HG02763 (cell line): ENCODE data around the gene RARG.
"Not testable (repeated sequence)": the region's sequence is repeated elsewhere in the genome, so short reads cannot be mapped to it uniquely, and the experiment has no call there.

Experiments
- ATAC-seq: cut with Tn5 transposase; IDR thresholded peaks from one replicate; pipeline ENCODE4 v1.9.1; 2021; ENCODE audit warnings: mild to moderate bottlenecking, moderate library complexity; ENCODE audit not compliant: unreplicated experiment

The RARG gene

DNA sequence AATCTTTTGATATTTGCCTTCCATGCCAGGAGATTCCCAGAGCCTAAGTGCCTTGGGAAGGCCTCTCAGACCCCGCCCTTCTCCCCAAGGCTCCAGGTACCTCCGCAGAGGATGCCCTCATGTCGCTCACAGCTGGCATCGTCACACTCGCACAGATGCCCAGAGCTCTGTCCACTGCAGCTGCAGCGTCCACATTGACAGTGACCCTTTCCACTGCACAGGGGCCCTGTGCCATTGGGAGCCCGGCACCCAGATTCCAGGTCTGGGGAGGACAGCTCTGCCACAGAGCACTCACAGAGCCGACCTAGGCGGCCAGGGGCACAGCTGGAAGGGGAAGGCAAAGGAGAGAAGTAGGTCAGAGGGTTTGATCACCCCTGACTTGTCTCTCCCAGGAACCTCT lies 39.0 kb downstream of the RARG start:
- no peak for ATAC-seq

DNA sequence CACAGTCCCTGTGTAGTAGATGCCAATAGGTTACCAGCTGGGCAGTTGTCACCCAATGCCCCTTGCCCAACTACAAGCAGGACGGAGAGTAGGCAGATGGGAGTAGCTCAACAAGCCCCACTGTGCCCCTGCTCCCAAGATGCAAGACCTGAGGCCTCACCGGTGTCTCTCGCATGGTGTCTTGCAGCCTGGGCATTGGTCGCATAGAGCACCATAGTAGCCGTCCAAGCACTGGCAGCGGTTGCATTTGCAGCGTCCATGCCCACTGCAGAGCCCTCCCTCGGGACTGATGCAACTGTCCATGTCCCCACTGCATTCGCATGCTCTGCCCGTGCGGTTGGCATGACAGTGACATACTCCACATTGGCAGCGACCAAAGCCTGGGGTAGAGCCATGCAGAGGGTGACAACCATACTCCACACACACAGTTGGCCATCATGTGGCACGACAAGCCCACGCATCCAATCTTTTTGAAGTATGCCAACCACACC lies 39.4 kb downstream of the RARG start:
- ATAC-seq = no peak

DNA sequence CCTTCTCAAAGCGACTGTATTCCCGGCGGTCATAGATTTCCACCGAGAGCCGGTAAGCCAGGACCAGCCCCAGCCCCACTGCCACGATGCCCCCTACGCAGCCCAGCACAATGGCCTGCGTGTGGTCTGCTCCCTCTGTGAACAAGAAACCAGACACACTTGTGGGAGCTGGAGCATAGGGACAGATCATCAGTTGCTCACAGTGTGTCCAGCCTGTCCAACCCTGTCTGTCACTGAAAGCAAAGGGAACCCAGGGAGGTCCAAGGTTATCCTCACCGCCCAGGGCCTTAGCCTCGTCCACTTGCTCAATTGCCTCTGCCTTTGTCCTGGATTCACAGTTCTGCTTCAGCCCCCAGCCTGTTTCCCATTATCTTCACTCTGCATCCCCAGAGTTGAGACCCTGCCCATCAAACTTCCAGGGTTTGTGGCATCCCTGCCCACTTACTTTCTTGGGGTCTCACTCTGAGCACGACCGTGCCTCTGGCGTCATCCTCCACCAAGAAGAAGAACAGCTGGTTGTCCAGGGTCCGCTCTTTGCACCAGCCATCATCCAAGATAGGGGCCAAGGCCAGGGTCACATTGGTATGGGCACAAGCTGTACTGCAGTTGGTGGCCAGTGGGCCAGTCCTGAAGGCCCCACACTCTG lies 40.0 kb downstream of the RARG start:
- no peak for ATAC-seq

DNA sequence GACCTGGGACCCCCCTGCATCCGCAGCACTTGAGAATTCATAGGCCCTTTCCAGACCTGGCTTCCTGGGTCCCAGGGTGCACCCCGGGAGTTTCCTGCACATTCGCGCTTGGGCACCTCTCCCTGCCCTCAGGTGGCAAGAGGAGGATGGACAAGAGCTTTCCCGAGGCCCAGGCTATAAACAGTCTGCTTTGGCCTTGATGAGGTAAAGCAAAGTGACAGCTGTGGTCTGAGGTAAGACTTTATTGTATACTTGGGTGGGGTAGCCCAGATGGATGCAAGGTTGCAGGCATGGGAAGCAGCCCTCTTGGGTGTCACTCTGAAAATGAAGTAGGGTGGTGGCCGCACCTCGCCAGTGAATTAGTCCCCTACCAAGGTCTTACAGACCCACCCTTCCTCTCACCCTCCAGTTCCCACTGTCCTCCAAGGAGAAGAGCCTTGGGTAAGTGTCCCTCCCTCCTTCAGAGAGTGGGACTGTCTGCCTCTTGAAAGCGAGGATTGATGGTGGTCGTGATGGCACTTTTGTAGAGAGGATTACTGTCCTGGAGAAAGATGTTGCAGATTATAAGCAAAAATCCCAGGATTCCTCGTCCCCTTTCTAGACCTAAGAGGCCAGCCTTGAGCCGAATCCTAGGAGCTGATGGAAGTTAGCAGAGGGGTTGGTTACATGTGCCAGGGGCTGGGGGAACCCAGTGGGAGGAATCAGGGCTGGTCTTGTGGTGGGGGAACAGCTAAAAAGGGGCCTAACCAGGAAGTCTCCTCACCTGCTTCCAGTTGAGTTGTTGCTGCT lies 40.7 kb downstream of the RARG start:
- ATAC-seq = no peak

DNA sequence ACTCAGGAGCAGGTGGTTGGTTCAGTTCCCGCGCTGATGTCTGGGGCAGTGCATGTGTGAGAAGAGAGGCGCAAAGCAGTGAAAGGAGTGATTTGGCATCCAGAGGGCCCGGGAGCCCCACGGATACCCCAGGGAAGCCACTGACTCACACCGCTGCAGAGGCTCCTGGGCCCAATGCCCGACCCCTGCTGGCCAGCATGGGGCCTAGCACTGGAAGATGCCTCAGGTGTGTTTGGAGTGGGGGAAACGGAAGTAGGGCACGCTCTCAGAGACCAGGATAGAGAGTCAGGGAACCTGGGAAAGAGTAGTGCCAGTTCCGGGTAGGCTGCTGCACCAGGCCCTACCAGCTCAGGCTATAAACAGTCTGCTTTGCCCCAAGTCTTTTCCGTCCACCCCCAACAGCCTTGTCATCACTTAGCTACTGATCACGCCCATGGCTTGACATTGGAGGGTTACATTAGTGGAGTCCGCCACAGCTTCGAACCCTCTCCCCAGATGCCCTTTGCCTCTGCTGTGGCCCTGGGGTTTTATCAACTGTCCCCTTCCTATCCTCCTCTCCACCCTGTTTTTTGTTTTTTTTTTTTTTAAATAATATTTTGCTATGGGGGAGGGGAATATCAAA lies 41.8 kb downstream of the RARG start:
- ATAC-seq = no peak

DNA sequence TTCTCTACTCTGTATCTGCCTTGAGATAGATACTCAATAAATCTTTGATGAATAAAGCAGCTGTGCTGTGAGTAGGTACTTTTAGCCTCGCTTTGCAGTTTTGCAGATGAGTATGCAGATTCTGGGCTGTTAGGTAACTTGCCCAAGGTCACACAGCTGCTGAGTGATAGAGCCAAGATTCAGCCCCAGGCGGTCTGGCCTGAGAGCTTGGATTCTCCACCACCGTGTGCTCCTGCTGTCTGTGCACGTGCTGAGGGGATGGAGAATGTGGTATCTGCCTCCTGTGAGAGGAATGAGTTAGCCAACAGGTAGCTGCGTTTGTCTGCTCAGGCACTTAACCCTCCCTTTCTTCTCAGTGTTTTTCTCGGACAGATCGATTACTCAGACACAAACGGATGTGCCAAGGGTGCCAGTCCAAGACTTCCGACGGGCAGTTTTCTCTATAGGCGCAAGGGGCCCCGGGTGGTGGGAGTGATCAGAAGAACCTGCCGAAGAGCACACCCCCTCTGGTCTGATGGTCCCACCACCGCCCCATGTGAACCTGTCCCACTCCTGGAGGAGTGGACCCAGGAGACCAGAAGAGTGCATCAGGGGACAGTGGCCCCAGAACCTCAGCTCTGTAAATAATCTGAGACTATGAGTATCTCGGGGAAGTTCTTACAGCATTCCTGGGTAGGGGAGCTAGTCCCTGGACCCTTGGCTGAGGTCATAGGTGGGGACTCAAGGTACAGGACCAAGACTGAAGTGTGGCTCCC lies 44.7 kb downstream of the RARG start:
- no peak for ATAC-seq

DNA sequence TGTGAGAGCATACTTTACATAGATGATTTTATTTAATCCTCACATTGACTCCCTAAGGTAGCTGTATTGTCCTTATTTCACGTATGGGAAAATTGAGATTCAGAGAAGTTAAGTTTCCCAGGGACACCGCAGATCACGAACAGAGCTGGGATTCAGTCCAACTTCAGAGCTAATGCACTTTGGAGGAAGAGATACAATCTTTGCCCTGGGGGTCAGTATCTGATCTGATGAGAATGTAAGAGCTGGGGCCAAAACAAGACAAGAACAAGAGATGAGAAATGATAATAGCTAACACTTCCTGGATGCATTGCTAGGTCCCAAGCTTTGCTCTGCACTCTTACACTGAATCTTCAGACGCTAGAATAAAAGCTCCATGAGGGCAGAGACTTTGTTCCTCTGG lies 45.3 kb downstream of the RARG start:
- no peak for ATAC-seq

DNA sequence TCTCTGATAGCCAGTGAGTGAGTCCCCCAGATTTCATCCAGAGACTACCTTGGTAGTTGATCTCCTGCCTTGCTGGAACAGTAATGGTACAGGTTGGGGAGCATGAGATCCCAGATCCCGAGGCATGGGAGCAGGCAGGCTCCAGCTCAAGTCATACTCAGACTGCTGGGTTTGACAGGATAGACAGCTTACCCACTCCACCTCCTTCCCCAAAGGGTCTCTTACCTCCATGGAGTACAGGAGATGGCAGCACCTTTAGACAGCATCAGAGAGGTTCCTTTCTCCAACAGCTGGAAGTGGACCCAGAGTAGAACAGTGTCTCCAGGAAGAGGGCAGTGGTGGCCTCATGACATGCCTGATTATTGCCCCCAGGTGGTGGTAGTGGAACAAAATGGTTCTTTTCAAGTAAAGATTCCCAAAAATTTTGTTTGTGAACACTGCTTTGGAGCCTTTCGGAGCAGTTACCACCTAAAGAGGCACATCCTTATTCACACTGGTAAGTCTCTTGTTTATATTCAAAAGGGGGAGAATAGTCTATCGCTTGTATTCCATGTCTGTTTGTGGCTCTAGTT lies 46.3 kb downstream of the RARG start:
- ATAC-seq = no peak

DNA sequence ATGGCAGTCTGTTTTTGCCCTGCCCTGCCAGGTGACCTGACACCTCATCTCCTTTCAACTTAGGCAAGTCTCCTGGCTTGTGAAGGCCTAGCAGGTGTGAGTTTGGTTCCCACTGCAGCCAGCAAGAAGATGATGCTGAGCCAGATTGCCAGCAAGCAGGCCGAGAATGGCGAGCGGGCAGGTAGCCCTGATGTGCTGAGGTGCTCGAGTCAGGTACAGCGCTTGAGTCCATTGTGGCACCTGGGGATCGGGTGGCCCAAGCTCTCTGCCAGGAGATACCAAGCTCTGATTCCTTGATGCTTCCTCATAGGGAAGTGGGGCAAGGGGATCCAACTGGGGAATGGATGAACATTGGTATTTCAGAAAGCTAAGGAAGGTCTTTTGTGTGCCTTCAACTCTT lies 47.2 kb downstream of the RARG start:
- no peak for ATAC-seq

DNA sequence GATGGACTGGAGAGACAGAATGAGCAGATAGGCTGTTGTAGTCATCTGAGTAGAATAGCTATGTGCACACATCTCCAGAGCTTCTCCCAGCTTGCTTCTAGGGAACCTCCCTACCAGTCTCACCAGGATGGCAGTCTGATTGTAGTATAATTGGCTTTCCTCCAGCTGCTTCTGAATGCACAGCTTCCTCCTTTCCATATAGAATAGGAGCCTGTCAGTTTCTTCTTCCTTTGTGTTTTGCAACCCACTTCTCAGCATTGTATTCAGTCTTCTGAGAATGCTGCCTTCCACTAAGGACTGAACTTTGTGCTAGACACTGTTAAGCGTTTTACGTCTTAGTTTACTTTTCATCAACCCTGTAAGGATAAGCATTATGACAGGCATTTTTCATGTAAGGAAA lies 49.1 kb downstream of the RARG start:
- no peak for ATAC-seq

DNA sequence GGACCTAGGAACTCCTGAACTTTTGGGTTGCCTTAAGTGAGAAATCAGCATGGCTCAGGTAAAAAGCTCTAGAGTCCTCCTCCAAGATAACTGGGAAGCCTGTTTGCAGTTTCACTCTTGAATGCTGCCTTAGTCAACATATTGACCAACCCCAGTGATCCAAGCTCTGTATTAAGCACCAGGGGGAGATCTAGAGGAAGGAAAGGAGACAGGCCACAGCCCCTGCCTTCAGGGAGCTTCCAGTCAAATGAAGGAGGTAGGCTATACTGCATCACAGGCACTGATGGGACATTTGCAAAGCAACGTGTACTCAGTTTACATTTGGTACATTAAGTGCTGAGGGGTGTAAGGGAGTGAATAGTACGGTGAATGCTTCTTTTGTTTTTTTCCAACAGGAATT lies 50.1 kb downstream of the RARG start:
- no peak for ATAC-seq

DNA sequence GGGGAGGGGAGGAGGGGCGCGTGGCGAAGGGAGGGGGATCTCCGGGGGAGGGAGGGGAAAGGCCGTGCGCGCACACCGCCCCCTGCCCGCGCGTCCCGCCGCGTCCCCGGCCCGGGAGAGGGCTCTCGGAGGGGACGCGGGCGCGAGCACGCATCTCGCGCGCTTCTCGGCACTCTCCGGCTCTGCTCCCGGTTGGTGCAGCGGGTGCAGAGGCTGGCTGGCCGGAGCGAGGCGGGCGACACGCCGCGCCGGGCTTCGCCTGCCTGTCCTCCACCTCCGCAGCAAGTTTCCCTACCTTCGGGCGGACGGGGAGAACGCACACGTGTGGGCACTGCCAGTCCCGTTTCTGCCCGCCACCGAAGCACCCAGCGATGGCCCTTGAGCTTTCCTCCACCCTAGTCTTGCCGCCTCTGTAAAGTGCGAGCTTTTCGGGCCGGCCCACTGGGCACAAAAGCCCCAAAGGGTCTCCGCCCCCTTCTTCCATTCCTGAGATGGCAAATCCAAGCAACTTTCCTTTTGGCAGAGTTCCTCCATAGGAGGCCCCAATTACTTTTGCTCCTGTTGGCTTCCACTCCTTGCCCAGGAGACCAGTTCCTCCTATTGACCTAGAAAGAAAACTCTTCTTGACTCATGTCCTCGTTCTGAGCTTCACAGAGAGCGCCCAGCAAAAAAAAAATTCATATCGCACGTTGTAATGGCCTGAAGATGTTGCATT lies 50.9 kb downstream of the RARG start:
- ATAC-seq = peak; percentile 45

DNA sequence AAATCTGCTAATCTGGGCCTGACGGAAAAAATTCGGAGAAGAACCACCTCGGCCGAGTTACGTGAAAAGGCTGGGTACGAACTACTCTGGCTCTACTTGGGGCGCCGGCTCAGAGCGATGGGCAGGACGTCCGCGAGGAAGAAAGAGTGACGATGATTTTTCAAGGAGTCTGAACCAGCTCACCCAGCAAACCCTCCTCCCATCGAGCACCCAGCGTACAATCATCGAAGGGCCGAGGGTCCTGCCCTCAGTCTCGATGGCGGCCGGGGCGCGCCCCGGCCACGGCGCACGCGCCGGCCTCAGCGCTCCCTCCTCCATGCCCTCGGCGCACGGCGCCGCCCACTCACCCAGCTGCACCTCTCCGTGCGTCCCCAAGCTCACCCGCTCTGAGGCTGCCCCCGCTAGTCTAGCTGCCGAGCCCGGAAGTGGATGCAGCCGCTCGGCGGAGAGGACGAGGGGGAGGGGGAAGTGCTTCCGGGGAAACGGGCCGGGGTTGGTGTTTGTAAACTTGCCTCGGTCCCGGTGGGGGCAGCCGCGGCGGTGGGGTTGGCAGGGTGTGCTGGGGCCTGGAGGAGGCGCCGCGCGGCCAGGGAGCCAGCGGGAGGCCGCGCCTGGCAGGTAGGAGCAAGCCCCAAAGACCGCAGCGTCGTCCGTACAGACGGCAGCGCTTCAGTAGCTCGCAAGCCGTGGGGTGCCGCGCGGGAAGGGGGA lies 51.6 kb downstream of the RARG start, which contains the start of the genes CSAD and ZNF740:
Gene CSAD, minus strand, starts transcription at position 706 of the 711 bp plus-strand sequence. CDS start 7,455 bp downstream, outside the sequence.
Gene ZNF740, plus strand, starts transcription at position 503 of the 711 bp plus-strand sequence. CDS start 1,262 bp downstream, outside the sequence.
- ATAC-seq = peak; percentile 93

DNA sequence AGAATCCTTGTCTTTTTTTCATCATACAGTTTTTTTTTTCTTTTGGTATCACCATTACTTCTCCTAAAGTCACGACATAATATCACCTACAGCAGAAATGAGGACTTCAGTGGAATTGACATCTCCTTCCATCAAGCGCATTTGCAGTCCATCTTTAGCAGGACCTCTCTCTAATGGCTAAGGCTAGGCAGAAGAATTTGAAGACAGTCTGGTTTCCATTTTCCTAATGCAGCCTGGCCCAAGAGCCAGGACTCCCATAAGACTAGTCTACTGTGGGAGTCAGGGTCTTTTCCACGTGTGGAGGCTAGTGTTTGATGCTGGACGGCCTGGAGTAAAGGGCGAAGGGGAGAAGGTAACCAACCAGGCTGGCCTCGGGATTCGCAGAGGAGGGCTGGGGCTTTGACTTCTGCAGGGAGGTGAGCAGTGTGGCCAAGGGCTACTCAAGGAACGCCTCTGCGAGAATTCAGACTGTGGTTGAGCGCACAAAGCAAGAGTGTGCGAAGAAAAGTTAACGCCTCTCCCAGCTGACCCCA lies 52.3 kb downstream of the RARG start:
- peak; percentile 16 for ATAC-seq

DNA sequence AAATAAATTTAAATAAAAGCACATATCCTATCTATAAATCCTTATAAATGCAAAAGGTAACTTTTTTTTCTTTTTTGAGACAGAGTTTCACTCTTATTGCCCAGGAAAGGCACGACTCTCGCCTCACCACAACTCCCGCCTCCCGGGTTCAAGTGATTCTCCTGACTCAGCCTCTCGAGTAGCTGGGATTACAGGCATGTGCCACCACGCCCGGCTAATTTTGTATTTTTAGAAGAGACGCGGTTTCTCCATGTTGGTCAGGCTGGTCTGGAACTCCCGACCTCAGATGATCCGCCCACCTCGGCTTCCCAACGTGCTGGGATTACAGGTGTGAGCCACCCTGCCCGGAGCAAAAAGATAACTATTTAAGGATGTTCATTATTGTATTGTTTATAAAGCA lies 53.2 kb downstream of the RARG start:
- ATAC-seq = not testable (repeated sequence)

DNA sequence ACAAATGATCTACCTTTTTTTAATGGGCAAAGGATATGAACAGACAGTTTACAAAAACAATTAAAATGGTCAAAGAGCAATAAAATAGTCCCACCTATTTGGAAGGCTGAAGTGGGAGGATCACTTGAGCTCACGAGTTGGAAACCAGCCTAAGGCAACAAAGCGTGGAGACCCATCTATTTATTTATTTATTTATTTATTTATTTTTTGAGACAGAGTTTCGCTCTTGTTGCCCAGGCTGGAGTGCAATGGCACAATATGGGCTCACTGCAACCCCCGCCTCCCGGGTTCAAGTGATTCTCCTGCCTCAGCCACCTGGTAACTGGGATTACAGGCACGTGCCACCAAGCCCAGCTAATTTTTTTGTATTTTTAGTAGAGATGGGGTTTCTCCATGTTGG lies 54.6 kb downstream of the RARG start:
- not testable (repeated sequence) for ATAC-seq

DNA sequence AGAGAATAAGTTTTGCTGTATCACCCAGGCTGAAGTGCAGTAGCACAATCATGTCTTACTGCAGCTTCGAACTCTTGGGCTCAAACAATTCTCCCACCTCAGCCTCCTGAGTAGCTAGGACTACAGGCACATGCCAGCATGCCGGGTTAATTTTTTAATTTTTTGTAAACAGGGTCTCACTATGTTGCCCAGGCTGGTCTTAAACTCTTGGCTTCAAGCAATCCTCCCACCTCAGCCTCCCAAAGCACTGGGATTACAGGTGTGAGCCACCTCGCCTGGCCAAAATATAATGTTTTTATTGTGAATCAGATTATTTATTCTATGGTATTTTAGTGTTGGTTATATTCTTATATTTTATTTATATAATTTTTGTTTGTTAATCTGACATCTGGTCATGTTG lies 55.3 kb downstream of the RARG start:
- ATAC-seq = no peak

DNA sequence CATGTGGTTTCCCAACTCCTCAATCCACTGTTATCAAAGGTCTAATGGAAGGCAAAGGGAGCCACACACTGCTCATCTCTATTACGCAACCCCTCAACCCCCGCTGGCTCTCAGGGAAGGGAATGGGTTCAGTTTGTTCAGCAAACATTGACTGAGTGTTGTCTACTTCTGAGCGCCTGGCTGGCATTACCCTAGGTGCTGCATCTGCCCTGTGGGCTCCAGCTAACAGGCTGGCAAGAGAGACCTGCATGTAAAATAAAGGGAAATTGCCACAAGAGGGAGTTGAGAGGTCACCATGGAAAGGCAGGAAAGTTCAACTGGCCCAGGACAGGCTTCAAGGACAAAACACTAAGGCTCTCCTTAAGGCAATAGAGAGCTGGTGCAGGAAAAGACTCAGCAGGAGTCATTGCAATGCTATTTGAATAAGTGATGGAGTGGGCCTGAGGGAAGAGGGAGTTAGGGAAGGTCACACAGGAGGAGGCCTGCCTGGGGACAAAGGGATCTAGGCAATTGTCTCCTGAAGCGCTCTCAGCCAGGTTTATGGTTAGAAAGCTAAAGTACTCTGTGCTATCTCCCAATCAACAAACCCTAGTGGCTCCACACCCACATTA lies 57.0 kb downstream of the RARG start:
- no peak for ATAC-seq
